ENCODE data around the gene LMAN2L. TPM values are rescaled to one million over a fixed set of nuclear protein-coding genes. Genes with fewer than 3 reads are reported as not detected.

The LMAN2L gene
- total RNA-seq, 2 experiments from 2014 or later: 1.1 to 1.8 TPM

DNA sequence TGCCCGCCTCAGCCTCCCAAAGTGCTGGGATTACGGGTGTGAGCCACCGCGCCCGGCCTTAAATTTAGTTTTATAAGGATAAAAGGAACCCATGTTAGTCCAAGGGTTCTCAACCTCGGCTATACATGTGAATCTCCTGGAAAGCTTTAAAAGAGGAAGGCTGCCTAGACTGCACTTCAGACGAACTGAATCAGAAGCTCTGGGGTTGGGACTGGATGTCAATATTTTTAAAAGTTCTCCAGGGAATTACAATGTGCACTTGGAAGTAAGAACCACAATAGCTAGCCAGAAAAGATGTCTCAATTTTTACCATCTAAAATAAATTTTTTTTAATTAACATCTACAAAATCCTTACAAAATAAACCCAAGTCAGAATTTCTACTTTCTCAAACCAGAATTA lies 10.1 kb downstream of the LMAN2L start:
- Histone ChIP-seq H3K27me3 (ENCODE audit: control insufficient read depth in 1 of 2, insufficient read depth in 2 of 2, low read length in 2 of 2) (no peaks in the 10 kb centered on the region), H3K9me3 (ENCODE audit: control insufficient read depth in 1 of 2, insufficient read depth in 1 of 2, low read length in 2 of 2) (no peaks in the 10 kb centered on the region), H3K4me1 (ENCODE audit: insufficient read depth, low read length) (no peaks in the 10 kb centered on the region), H3K27ac (ENCODE audit: low read depth in 1 of 2, low read length in 2 of 2) (no peak overlapping the region), H3K36me3 (ENCODE audit: insufficient read depth, low read length) (peaks cover 50% of the 10 kb centered on the region), H3K4me3 (ENCODE audit: low read length) (no peak overlapping the region)
- peaks cover 75% of the 10 kb centered on the region for H3K36me3 Mint-ChIP-seq (ENCODE audit: low read depth)
- no peaks in the 10 kb centered on the region for H3K27me3 Mint-ChIP-seq
- H3K27ac Mint-ChIP-seq: no peak overlapping the region
- TF ChIP-seq, protein P1, sequence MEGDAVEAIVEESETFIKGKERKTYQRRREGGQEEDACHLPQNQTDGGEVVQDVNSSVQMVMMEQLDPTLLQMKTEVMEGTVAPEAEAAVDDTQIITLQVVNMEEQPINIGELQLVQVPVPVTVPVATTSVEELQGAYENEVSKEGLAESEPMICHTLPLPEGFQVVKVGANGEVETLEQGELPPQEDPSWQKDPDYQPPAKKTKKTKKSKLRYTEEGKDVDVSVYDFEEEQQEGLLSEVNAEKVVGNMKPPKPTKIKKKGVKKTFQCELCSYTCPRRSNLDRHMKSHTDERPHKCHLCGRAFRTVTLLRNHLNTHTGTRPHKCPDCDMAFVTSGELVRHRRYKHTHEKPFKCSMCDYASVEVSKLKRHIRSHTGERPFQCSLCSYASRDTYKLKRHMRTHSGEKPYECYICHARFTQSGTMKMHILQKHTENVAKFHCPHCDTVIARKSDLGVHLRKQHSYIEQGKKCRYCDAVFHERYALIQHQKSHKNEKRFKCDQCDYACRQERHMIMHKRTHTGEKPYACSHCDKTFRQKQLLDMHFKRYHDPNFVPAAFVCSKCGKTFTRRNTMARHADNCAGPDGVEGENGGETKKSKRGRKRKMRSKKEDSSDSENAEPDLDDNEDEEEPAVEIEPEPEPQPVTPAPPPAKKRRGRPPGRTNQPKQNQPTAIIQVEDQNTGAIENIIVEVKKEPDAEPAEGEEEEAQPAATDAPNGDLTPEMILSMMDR (IDR thresholded peaks at IDR 0.05): no peak
- no peaks in the 10 kb centered on the region for H3K9me3 Mint-ChIP-seq
- peaks cover 9% of the 10 kb centered on the region for H3K4me1 Mint-ChIP-seq (ENCODE audit: low read depth)
- POLR2A ChIA-PET: no interaction called here
- H3K4me3 Mint-ChIP-seq: no peak overlapping the region
- no peak for DNase-seq
- intact Hi-C loops (cut with DNase I, micrococcal nuclease): loop anchor here in 1 of 2 experiments (10.0 kb wide), 1 partner anchor 45 kb away; no protein-coding TSS in a partner anchor
- no peak for ATAC-seq (ENCODE audit: poor library complexity)
- CTCF ChIA-PET: no interaction called here

DNA sequence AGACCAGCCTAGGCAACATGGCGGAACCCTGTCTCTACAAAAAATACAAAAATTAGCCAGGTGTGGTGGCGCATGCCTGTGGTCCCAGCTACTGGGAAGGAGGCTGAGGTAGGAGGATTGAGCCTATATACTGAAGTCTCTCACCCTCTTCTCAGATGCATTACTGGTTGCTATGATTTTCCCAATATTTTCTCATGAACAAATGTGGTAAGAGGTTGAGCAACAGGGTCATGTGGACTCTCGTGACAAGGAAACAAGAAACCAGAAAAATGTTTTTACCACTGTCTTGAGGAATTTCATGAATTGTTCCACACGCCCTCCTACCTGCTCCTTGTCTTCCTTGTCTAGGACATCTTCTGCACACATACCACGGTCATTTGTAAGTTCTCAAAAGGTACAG lies 12.4 kb downstream of the LMAN2L start:
- H3K9me3 Mint-ChIP-seq: no peaks in the 10 kb centered on the region
- ATAC-seq (ENCODE audit: poor library complexity) (no peak), DNase-seq (no peak)
- H3K4me1 ChIP-seq (ENCODE audit: insufficient read depth, low read length): no peaks in the 10 kb centered on the region
- H3K27ac ChIP-seq (ENCODE audit: low read depth in 1 of 2, low read length in 2 of 2): no peak overlapping the region
- no peak overlapping the region for H3K27ac Mint-ChIP-seq
- H3K36me3 ChIP-seq (ENCODE audit: insufficient read depth, low read length): peaks cover 33% of the 10 kb centered on the region
- ChIA-PET POLR2A (no interaction called here), CTCF (no interaction called here)
- no peaks in the 10 kb centered on the region for H3K4me1 Mint-ChIP-seq (ENCODE audit: low read depth)
- H3K4me3 Mint-ChIP-seq: no peak overlapping the region
- no peaks in the 10 kb centered on the region for H3K27me3 ChIP-seq (ENCODE audit: control insufficient read depth in 1 of 2, insufficient read depth in 2 of 2, low read length in 2 of 2)
- no peaks in the 10 kb centered on the region for H3K9me3 ChIP-seq (ENCODE audit: control insufficient read depth in 1 of 2, insufficient read depth in 1 of 2, low read length in 2 of 2)
- intact Hi-C loops (cut with DNase I, micrococcal nuclease): loop anchor here in 1 of 2 experiments (10.0 kb wide), 1 partner anchor 47 kb away; no protein-coding TSS in a partner anchor
- H3K27me3 Mint-ChIP-seq: no peaks in the 10 kb centered on the region
- H3K36me3 Mint-ChIP-seq (ENCODE audit: low read depth): peaks cover 54% of the 10 kb centered on the region
- TF ChIP-seq, protein P1 (IDR thresholded peaks at IDR 0.05): no peak
- no peak overlapping the region for H3K4me3 ChIP-seq (ENCODE audit: low read length)

DNA sequence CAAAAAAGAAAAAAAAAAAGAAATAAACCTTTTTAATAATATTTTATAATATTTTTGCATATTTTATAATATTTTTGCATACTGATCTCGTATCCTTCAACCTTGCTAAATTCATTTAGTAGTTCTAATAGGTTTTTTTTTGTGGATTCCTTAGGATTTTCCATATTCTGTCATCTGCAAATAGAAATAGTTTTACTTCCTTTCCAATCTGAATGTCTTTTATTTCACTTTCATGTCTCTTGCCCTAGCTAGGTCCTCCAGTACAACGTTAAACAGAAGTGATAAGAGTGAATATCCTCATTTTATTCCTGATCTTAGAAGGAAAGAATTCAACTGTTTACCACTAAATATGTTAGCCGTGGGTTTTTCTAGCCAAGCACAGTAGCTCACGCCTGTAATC lies 13.7 kb downstream of the LMAN2L start:
- H3K36me3 ChIP-seq (ENCODE audit: insufficient read depth, low read length): peaks cover 27% of the 10 kb centered on the region
- Mint-ChIP-seq H3K27ac (no peak overlapping the region), H3K36me3 (ENCODE audit: low read depth) (peaks cover 48% of the 10 kb centered on the region), H3K27me3 (no peaks in the 10 kb centered on the region), H3K9me3 (no peaks in the 10 kb centered on the region), H3K4me1 (ENCODE audit: low read depth) (no peaks in the 10 kb centered on the region), H3K4me3 (no peak overlapping the region)
- H3K27ac ChIP-seq (ENCODE audit: low read depth in 1 of 2, low read length in 2 of 2): no peak overlapping the region
- ATAC-seq (ENCODE audit: poor library complexity) (no peak), DNase-seq (no peak)
- no peaks in the 10 kb centered on the region for H3K27me3 ChIP-seq (ENCODE audit: control insufficient read depth in 1 of 2, insufficient read depth in 2 of 2, low read length in 2 of 2)
- ChIA-PET CTCF (no interaction called here), POLR2A (no interaction called here)
- H3K9me3 ChIP-seq (ENCODE audit: control insufficient read depth in 1 of 2, insufficient read depth in 1 of 2, low read length in 2 of 2): no peaks in the 10 kb centered on the region
- intact Hi-C loops (cut with DNase I, micrococcal nuclease): loop anchor here in 1 of 2 experiments (10.0 kb wide), 1 partner anchor 49 kb away; no protein-coding TSS in a partner anchor
- H3K4me3 ChIP-seq (ENCODE audit: low read length): no peak overlapping the region
- H3K4me1 ChIP-seq (ENCODE audit: insufficient read depth, low read length): no peaks in the 10 kb centered on the region
- TF ChIP-seq, protein P1 (IDR thresholded peaks at IDR 0.05): no peak
